HTERT RPE-1 (cell line): ENCODE results near the gene PSTPIP1.

ENCODE experiments used
- in situ Hi-C: fragments of 300-500 bp; cut with MboI; formaldehyde crosslinking; loops from 4 replicates; pipeline ENCODE4 v1.14.3; 2020; ENCODE audit warnings: low sequenced_read_pairs

The PSTPIP1 gene

DNA sequence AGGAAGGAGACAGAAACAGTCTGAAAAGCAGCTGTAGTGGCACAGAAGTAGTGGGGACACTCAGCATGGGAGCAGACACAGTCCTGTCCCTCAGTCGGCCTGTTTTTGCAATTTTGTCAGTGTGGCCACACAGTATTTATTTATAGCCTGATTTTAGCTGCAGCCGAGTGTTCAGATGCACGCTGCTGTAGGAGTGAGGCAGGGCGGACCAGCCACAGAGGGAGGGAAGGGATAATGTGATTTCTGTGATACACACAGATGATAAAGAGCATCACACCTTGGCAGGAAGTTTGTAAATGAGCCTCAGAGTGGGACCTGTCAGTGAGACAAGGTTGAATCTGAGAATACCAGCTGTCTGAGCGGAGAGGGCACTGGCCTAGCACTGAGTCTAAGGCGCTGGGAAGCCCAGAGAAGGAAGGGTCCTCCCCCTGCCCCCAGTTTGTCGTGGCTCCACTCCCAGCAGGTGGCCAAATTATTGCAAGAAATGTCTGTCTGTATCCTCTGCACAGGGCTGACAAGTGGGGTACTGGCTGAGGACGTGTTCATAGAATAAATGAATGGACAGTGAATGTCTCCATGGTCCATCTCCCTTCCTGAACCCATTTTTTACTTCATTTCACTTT is 3.8 kb downstream of the PSTPIP1 start:
- in situ Hi-C loops, result no loop called here

GRCh38 chr15:76999996-77000395 is 5.1 kb downstream of the PSTPIP1 start:
- in situ Hi-C loops, result no loop called here

DNA sequence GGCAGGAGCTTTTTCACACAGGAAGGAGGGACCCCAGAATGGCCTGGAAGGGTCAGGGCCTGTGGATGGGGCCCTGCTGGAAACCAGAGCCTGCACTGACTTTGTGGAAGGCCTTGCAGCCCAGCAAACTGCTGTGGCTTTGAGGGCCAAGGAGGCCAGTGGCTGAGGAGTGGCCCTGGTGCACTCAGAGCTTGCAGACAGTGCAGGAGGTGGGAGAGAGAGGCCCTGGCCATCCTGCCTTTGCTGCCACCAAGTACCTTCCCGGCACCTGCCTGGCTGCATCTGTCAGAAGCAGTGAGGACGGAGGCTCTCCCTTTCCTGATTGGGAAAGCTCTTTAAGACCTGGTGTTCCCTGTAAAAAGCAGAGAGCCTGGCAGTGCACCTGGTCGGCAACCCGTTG is 6.4 kb downstream of the PSTPIP1 start:
- in situ Hi-C loops, result no loop called here

DNA sequence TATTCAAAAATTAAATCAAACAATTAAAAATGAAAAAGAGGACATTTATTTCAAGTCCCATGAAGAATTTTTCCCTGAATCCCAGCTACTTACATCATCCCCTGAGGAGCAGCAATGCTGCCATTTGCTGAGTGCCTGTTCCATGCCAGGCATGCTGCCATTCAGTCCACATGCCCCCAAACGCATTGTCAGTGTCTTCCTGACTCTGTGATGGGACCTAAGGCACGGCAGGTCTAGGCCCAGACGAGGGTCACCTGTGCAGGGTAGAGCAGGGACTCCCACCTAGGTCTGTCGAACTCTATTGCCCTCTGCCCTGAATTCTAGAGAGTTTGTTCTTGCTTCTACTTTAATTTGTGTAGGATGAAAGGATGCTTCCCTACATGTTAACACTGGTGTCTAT is 7.0 kb downstream of the PSTPIP1 start:
- in situ Hi-C loops, result no loop called here

DNA sequence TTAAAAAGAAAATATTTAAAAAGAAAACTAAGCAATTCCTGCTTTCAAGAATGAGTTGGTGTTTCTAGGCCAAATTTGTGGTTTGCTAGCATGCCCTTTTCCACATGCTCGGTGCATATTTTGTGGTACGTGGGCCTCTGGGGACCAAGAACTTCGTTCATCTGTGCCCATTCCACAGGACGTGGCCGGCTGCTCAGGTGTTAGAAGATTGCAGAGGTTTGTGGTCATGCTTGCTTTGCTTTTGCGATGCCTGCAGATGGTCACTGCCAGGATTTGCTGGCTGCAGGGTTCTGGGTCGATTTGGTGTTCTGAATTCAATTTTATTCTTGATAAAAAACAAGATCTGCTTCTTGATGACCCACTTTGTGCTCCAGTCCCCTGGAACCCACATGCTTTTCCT is 7.5 kb downstream of the PSTPIP1 start:
- in situ Hi-C loops, result no loop called here

GRCh38 chr15:77002954-77003912 is 8.3 kb downstream of the PSTPIP1 start:
- in situ Hi-C loops, result no loop called here

DNA sequence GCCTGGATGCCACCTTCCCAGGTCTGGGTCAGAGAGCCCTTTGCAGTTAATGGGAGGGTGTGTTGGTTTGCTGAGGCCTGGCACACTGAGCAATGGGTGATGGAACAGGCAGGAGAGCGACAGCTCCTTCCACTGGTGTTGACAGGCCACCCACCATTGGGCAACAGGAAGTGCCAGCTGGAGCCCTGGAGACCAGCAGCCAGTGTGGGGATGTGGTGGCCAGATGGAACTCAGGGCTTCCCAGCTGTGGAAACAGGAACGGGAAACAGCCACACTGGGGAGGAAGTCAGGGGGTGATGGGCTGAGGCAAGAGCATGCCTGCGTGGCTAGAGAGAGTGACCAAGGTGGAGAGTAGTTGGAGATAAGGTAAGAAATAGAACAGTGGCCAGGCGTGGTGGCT is 9.3 kb downstream of the PSTPIP1 start:
- in situ Hi-C loops, result no loop called here

DNA sequence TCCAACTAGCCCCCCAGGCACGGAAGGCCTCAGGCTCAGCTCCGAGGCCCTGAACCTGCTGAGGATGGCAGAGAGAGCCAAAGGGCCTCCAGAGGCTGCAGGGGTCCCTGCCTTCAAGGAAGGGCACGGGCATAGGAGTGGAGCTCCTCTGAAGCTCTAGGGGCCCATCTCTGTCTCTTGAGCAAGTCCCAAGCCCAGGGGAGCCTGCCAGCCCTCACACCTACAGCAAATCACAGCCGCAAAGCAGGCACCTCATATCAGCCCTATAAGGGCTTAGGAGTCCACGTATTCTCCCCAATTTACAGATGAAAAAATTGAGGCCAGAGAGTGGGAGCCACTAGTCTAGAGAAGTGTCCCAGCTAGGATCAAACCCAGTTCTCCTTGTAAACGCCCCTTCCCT is 14.2 kb downstream of the PSTPIP1 start:
- in situ Hi-C loops, result no loop called here

DNA sequence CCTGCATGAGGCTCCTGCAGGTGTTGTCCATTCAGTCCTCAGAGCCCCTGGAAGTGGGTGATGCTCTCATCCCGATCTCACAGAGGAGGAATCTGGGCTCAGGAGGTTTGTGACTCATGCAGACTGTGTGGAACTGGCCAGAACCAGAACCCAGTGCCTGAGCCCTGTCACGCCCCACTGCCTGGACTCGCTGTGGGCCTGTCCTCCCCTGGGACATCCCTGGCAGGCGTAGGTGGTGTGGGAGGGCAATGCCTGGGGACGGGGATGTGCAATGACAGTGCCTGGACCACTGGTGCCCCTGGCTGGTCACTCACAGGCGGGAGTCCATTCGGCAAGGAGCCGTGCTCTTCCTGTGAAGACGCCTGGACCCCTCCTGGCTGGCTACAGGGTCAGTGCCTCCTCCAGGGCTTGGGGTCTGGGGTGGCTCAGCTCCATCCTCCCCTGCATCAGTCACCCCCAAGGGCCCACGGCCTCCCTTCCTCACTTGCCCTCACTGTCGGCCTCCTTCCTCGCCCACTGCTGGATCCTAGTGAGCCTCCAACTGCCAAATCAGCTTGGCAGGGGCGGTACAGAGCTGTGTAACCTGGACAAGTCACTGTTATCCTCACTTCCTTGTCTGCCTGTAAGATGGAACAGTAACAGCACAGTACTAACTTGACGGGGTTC is 14.9 kb downstream of the PSTPIP1 start:
- in situ Hi-C loops, result no loop called here

- in situ Hi-C loops, result no loop called here
Measured at GRCh38 chr15:77010312-77010686, 15.4 kb downstream of the PSTPIP1 start.

- in situ Hi-C loops, result no loop called here
Measured at GRCh38 chr15:77010857-77011256, 15.9 kb downstream of the PSTPIP1 start.

DNA sequence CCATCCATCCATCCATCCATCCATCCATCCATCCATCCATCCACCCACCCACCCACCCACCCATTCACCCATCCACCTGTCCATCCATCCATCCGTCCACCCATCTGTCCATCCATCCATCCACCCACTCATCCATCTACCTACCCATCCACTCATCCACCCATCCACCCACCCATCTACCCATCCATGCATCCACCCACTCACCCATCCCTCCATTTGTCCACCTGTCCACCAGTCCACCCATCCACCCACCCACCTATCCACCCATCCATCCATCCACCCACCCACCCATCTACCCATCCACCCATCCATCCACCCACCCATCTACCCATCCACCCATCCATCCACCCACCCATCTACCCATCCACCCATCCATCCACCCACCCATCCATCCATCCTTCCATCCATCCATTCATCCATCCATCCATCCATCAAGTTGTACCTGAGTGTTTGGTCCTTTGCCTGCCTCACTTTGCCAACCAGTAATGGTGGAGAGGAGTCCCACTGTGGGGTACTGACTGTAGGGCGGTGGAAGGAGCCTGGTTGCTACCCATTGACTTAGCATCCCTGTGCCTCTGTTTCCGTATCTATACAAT is 17.3 kb downstream of the PSTPIP1 start:
- in situ Hi-C loops, result no loop called here

GRCh38 chr15:77012868-77013267 is 17.9 kb downstream of the PSTPIP1 start:
- in situ Hi-C loops, result no loop called here

DNA sequence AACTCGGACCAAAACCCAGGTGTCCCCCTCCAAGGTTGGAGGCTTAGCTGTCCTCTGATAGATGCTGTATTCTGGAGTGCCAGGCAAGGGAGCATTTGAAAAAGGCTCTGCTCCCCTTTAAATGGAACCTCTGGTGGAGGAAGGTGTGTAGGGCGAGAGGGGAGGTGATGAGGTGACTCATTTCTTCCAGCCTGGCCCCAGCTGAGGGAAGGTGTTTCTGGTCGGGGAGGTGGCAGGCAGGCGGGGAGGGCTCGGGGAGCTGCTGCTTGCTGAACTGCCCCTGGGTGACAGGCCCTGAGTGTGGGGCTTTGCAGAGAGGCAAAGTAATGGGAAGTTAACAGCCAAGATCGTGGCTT is 18.8 kb downstream of the PSTPIP1 start:
- in situ Hi-C loops, result no loop called here

- in situ Hi-C loops, result no loop called here
Measured at GRCh38 chr15:77014132-77015081, 19.5 kb downstream of the PSTPIP1 start.

- in situ Hi-C loops, result no loop called here
Measured at GRCh38 chr15:77015646-77016320, 20.9 kb downstream of the PSTPIP1 start.

DNA sequence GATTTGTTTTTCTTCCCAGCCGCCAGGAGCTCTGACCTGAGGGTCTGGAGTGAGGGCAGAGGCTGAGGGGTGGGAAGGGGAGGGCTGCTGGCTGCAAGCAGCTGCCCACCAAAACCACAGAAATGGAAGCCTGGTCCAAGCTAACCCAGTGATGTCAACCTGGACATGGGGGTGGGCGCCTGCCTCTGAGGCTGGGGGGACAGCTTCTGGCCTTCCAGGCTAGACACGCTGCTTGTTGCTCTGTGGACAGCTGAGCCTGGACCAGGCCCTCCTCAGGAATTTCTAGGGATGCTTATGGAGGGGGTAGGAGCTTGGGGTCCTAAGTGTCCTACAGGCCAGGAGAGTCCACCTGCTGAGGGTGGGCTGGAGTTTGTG is 21.4 kb downstream of the PSTPIP1 start:
- in situ Hi-C loops, result no loop called here

DNA sequence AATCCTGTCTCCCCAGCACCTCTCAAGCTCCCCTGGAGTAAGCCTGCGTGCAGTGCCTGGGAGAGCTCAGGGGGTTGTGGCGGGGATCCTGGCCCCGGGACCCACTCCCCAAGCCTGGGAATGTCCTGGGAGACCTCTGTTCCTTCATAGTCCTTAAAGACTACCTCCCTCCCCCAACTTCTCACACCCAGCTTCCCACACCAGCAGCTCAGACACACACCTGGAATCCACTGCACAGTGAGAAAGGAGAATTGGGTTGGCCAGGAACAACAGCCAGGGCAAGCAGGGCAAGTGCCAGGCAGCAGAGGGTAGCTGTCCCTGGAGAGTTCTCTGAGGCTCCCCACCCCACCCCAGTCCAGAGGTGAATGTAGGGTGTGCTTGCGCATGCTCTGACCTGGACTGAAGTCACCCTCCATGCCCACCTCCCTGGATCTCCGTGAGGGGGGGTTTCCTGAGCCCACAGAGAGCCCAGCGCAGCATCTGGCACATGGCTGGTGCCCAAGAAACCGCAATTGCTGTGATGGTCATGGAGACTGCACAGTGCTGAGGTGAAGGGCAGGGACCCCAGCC is 22.2 kb downstream of the PSTPIP1 start:
- in situ Hi-C loops, result no loop called here
